Endothelial cell of umbilical vein (primary cell): ENCODE results near the gene MYMX. TPM values are rescaled to one million over a fixed set of nuclear protein-coding genes. Genes with fewer than 3 reads are reported as not detected.

ENCODE experiments used
- BruUV-seq: library from RNA; stranded (reverse); fragments of 400-500 nt; replicated peaks from 2 replicates; lab custom pipeline; 2021; lab: Mats Ljungman, UMichigan
- CTCF ChIA-PET: fragments of 300-600, 350-600 bp; sonication (Branson Sonifier 250); formaldehyde crosslinking; loops from one replicate; lab custom pipeline; 2021; ENCODE audit warnings: antibody characterized with exemption, inconsistent platforms; lab: Charles Lee
- POLR2A ChIA-PET: fragments of 300-600, 350-600 bp; sonication (Branson Sonifier 250); formaldehyde crosslinking; loops from one replicate; lab custom pipeline; 2021; ENCODE audit warnings: antibody characterized with exemption, inconsistent platforms; lab: Charles Lee
- DNase-seq: peaks from one replicate; pipeline ENCODE4 v3.0.0-alpha.2; 2011; ENCODE audit warnings: low read depth, low spot score
- FAIRE-seq: peaks from 2 replicates; lab custom pipeline; 2011; peaks lifted over from hg19 to GRCh38; lab: Jason Lieb, UNC
- H2AFZ ChIP-seq: 2 replicates; pipeline ENCODE4 v1.6.0; 2012; ENCODE audit warnings: low read depth, low read length, control low read depth, inconsistent platforms
- H3K27ac ChIP-seq: 2 replicates; pipeline ENCODE4 v1.5.1; 2011; ENCODE audit warnings: low read depth, mild to moderate bottlenecking, control low read depth, low read length, moderate library complexity; ENCODE audit not compliant: insufficient read depth
- H3K27me3 ChIP-seq, 2 experiments: 2 replicates each; pipeline versions ENCODE4 v1.6.0 to v1.6.1; 2011; ENCODE audit warnings: low read length in 2 of 2, mixed read lengths in 1 of 2; ENCODE audit not compliant: control insufficient read depth in 2 of 2, insufficient read depth in 2 of 2
- H3K36me3 ChIP-seq, 2 experiments: 2 replicates in 1 of 2; 3 replicates in 1 of 2; pipeline ENCODE4 v1.5.1; 2011; ENCODE audit warnings: low read length in 2 of 2, mild to moderate bottlenecking in 1 of 2, moderate library complexity in 1 of 2; ENCODE audit not compliant: control insufficient read depth in 2 of 2, insufficient read depth in 2 of 2; ENCODE audit errors: extremely low read depth in 1 of 2
- H3K4me1 ChIP-seq: 3 replicates; pipeline ENCODE4 v1.5.1; 2011; ENCODE audit warnings: mild to moderate bottlenecking, low read length; ENCODE audit not compliant: control insufficient read depth, insufficient read depth; ENCODE audit errors: extremely low read depth
- H3K4me2 ChIP-seq: 2 replicates; pipeline ENCODE4 v1.6.1; 2011; ENCODE audit warnings: low read length, control low read depth, mixed read lengths; ENCODE audit not compliant: insufficient read depth
- H3K4me3 ChIP-seq, 3 experiments: fragments of 200-600 bp in 1 of 3; sonication (generic), shearing (Covaris generic) in 1 of 3; replicated peaks in 1 of 3; 2 replicates each; pipeline ENCODE4 v1.5.1; 2011 to 2016; ENCODE audit warnings: control low read depth in 3 of 3, low read length in 3 of 3, mild to moderate bottlenecking in 2 of 3, inconsistent platforms in 1 of 3, low read depth in 1 of 3, moderate library complexity in 1 of 3; ENCODE audit not compliant: insufficient read depth in 1 of 3
- H3K79me2 ChIP-seq: 2 replicates; pipeline ENCODE4 v1.6.0; 2012; ENCODE audit warnings: low read length, inconsistent platforms; ENCODE audit not compliant: control insufficient read depth, insufficient read depth
- H3K9ac ChIP-seq: replicated peaks from 2 replicates; pipeline ENCODE3; 2011; ENCODE audit warnings: low read length, control low read depth; ENCODE audit not compliant: insufficient read depth; ENCODE audit errors: extremely low read depth
- H3K9me1 ChIP-seq: replicated peaks from 3 replicates; pipeline ENCODE4 v1.6.0; 2011; ENCODE audit warnings: mild to moderate bottlenecking, low read length; ENCODE audit not compliant: control insufficient read depth, insufficient read depth; ENCODE audit errors: extremely low read depth
- H3K9me3 ChIP-seq: replicated peaks from 2 replicates; pipeline ENCODE4 v1.5.1; 2012; ENCODE audit warnings: low read length, inconsistent platforms; ENCODE audit not compliant: control insufficient read depth, insufficient read depth
- H4K20me1 ChIP-seq: replicated peaks from 2 replicates; pipeline ENCODE3; 2011; ENCODE audit warnings: mild to moderate bottlenecking, low read length; ENCODE audit not compliant: control insufficient read depth, insufficient read depth; ENCODE audit errors: extremely low read depth
- EZH2 ChIP-seq: IDR thresholded peaks from 2 replicates; pipeline ENCODE4 v1.6.1; 2012; ENCODE audit warnings: borderline replicate concordance, low read depth, mild to moderate bottlenecking, moderate library complexity, low read length, inconsistent platforms; ENCODE audit not compliant: severe bottlenecking
- FOS ChIP-seq: IDR thresholded peaks from 2 replicates; pipeline ENCODE4 v1.6.1; 2011; ENCODE audit warnings: mild to moderate bottlenecking, low read length, moderate library complexity, borderline replicate concordance; ENCODE audit not compliant: insufficient read depth
- GATA2 ChIP-seq: IDR thresholded peaks from 2 replicates; pipeline ENCODE4 v1.7.0; 2011; ENCODE audit warnings: low read depth, mild to moderate bottlenecking, moderate library complexity, mixed read lengths, low read length; ENCODE audit not compliant: insufficient read length, insufficient read depth
- MAX ChIP-seq: IDR thresholded peaks from 2 replicates; pipeline ENCODE4 v1.6.1; 2011; ENCODE audit not compliant: insufficient read depth, insufficient read length
- MYC ChIP-seq: IDR thresholded peaks from one replicate; pipeline ENCODE4 v1.6.1; 2011; ENCODE audit warnings: mild to moderate bottlenecking, low read depth, low read length
- POLR2AphosphoS5 ChIP-seq: IDR thresholded peaks from 2 replicates; pipeline ENCODE4 v1.6.1; 2012; ENCODE audit warnings: low read depth, mild to moderate bottlenecking, control low read depth, low read length, moderate library complexity; ENCODE audit not compliant: insufficient read depth
- dilution Hi-C: fragments of 300-500 bp; cut with MboI; formaldehyde crosslinking; loops from one replicate; pipeline ENCODE4 v1.15.0; 2019; ENCODE audit warnings: low sequenced_read_pairs; ENCODE audit not compliant: extremely low pct_ligation_motif_present
- intact Hi-C: fragments of 100-400 bp; cut with micrococcal nuclease; formaldehyde crosslinking; loops from one replicate; pipeline ENCODE4 v1.10.0; 2022
- polyA plus RNA-seq, 4 experiments: library from polyadenylated mRNA; depleted of rRNA in 3 of 4; stranded (reverse) in 3 of 4; unstranded in 1 of 4; fragments of >200 nt; gene quantifications; 2 replicates each; pipeline versions ENCODE4 v1.2.1 to v1.2.3, GENCODE V29; 2011 to 2012; ENCODE audit warnings: missing spikeins in 1 of 4
- total RNA-seq: library from RNA; stranded (reverse); gene quantifications from 2 replicates; pipeline ENCODE4 v1.2.3, GENCODE V29; 2021
- TF ChIP-seq, protein P1 (sequence below), 2 donors: IDR thresholded peaks; 1 replicate in 1 of 2; 2 replicates in 1 of 2; pipeline ENCODE4 v1.5.1; 2011; ENCODE audit warnings: low read length in 2 of 2, mild to moderate bottlenecking in 2 of 2, moderate library complexity in 2 of 2, control low read depth in 1 of 2, inconsistent platforms in 1 of 2, low read depth in 1 of 2; ENCODE audit not compliant: insufficient read depth in 1 of 2; ENCODE audit errors: extremely low read depth in 1 of 2

The MYMX gene
- total and polyA plus RNA-seq, 2 donors (not counting 3 experiments of a cell fraction or from before 2014, with no cell fraction given), result 0.18 TPM; not detected in 1

- peaks cover 55% of the 10 kb centered on the region for H3K79me2 ChIP-seq
- H3K9ac ChIP-seq, result peak overlapping the region; percentile 93
- peaks cover 27 to 28% of the 10 kb centered on the region in 2 experiments for H3K36me3 ChIP-seq
- H3K4me3 ChIP-seq, result peak overlapping the region; percentile 54 to 85 (median 76)
- BruUV-seq, result TSS peak; percentile 66
- peaks cover 26% of the 10 kb centered on the region for H3K4me1 ChIP-seq
- peak overlapping the region; percentile 96 for H3K4me2 ChIP-seq
- CTCF ChIA-PET, result interaction anchor here (0.6 to 5.4 kb wide), 5 partner anchors 8 to 75 kb away, joined by 4 to 38 read pairs (median 18); partner anchors contain the start of gene SLC35B2
- peak; percentile 47 for FAIRE-seq
- intact Hi-C loops, result loop anchor here (1.0 to 2.0 kb wide), 2 partner anchors 9 to 69 kb away; no protein-coding TSS in a partner anchor
- dilution Hi-C loops, result no loop called here
- peak overlapping the region; percentile 65 for H3K27ac ChIP-seq
- DNase-seq, result peak; percentile 66
- H4K20me1 ChIP-seq, result peaks cover 9% of the 10 kb centered on the region
- TF ChIP-seq POLR2AphosphoS5, result peak; percentile 49
- no peak for TF ChIP-seq EZH2
- TF ChIP-seq, protein P1, sequence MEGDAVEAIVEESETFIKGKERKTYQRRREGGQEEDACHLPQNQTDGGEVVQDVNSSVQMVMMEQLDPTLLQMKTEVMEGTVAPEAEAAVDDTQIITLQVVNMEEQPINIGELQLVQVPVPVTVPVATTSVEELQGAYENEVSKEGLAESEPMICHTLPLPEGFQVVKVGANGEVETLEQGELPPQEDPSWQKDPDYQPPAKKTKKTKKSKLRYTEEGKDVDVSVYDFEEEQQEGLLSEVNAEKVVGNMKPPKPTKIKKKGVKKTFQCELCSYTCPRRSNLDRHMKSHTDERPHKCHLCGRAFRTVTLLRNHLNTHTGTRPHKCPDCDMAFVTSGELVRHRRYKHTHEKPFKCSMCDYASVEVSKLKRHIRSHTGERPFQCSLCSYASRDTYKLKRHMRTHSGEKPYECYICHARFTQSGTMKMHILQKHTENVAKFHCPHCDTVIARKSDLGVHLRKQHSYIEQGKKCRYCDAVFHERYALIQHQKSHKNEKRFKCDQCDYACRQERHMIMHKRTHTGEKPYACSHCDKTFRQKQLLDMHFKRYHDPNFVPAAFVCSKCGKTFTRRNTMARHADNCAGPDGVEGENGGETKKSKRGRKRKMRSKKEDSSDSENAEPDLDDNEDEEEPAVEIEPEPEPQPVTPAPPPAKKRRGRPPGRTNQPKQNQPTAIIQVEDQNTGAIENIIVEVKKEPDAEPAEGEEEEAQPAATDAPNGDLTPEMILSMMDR (IDR thresholded peaks at IDR 0.05; ENCODE audit: extremely low read depth in 1 of 2, insufficient read depth in 1 of 2, low read depth in 1 of 2, low read length in 2 of 2), result no peak
- peak; percentile 87 for TF ChIP-seq MYC
- TF ChIP-seq MAX, result peak; percentile 61
- no peak for TF ChIP-seq GATA2
- no peak for TF ChIP-seq FOS
- no peak overlapping the region for H2AFZ ChIP-seq
- no peaks in the 10 kb centered on the region for H3K9me1 ChIP-seq
- no peaks in the 10 kb centered on the region for H3K9me3 ChIP-seq
- POLR2A ChIA-PET, result interaction anchor here (0.7 to 3.1 kb wide), 15 partner anchors 9 to 148 kb away, joined by 3 to 49 read pairs (median 4); partner anchors contain the start of genes MRPL14, SLC29A1, SLC35B2 and TMEM63B
- H3K27me3 ChIP-seq, result no peaks in the 10 kb centered on the region
Observed at GRCh38 chr6:44247338-44248302, 30.9 kb downstream of the MYMX start.
